ENCODE measurements around the gene APPBP2. TPM values are rescaled to one million over a fixed set of nuclear protein-coding genes. Genes with fewer than 3 reads are reported as not detected.

Gene APPBP2
- total RNA-seq, 1 experiment from 2014 or later = 25.8 TPM

DNA sequence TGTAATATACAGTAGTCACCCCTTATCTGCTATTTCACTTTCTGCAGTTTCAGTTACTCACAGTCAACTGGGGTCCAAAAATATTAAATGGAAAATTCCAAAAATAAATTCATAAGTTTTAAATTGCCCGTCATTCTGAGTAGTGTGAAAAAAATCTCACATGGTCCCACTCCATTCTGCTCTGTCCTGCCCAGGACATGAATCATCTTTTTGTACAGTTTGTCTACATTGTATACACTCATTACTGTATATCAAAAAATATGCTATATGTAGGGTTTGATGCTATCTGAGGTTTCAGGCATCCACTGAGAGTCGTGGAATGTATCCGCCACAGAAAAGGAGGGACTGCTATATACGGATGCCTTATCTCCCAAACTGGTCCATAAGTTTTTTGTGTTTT, 16.0 kb upstream of the APPBP2 start:
- CTCF ChIA-PET = no interaction called here
- TF ChIP-seq, protein P1, sequence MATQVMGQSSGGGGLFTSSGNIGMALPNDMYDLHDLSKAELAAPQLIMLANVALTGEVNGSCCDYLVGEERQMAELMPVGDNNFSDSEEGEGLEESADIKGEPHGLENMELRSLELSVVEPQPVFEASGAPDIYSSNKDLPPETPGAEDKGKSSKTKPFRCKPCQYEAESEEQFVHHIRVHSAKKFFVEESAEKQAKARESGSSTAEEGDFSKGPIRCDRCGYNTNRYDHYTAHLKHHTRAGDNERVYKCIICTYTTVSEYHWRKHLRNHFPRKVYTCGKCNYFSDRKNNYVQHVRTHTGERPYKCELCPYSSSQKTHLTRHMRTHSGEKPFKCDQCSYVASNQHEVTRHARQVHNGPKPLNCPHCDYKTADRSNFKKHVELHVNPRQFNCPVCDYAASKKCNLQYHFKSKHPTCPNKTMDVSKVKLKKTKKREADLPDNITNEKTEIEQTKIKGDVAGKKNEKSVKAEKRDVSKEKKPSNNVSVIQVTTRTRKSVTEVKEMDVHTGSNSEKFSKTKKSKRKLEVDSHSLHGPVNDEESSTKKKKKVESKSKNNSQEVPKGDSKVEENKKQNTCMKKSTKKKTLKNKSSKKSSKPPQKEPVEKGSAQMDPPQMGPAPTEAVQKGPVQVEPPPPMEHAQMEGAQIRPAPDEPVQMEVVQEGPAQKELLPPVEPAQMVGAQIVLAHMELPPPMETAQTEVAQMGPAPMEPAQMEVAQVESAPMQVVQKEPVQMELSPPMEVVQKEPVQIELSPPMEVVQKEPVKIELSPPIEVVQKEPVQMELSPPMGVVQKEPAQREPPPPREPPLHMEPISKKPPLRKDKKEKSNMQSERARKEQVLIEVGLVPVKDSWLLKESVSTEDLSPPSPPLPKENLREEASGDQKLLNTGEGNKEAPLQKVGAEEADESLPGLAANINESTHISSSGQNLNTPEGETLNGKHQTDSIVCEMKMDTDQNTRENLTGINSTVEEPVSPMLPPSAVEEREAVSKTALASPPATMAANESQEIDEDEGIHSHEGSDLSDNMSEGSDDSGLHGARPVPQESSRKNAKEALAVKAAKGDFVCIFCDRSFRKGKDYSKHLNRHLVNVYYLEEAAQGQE (IDR thresholded peaks at IDR 0.05; ENCODE audit: insufficient read depth in 1 of 2, low read depth in 2 of 2, low read length in 1 of 2) = no peak
- TF ChIP-seq, protein P2, sequence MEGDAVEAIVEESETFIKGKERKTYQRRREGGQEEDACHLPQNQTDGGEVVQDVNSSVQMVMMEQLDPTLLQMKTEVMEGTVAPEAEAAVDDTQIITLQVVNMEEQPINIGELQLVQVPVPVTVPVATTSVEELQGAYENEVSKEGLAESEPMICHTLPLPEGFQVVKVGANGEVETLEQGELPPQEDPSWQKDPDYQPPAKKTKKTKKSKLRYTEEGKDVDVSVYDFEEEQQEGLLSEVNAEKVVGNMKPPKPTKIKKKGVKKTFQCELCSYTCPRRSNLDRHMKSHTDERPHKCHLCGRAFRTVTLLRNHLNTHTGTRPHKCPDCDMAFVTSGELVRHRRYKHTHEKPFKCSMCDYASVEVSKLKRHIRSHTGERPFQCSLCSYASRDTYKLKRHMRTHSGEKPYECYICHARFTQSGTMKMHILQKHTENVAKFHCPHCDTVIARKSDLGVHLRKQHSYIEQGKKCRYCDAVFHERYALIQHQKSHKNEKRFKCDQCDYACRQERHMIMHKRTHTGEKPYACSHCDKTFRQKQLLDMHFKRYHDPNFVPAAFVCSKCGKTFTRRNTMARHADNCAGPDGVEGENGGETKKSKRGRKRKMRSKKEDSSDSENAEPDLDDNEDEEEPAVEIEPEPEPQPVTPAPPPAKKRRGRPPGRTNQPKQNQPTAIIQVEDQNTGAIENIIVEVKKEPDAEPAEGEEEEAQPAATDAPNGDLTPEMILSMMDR (IDR thresholded peaks at IDR 0.05) = no peak
- TF ChIP-seq SIN3A (IDR thresholded peaks at IDR 0.05; ENCODE audit: borderline replicate concordance, insufficient read depth, low read depth, low read length) = no peak
- TF ChIP-seq TCF7L2 (IDR thresholded peaks at IDR 0.05; ENCODE audit: low read depth, low read length) = no peak
- TF ChIP-seq POLR2AphosphoS5 (IDR thresholded peaks at IDR 0.05; ENCODE audit: low read depth, low read length) = no peak

DNA sequence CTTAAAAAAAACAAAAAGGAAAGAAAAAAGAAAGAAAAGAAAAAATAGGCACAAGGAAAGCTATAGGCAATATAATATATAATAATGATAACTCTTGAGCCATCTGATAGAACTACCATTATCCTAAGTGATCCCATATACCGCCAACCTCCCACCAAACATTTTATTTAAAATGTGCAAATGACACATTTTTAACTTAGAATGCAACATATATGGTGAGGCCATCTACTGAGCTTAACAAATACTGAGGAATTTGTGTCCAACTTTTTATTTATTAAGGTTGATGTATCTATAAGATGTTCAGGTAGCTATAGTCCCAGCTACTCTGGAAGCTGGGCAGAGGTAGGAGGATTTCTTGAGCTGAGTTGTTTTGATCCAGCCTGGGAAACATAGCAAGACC, 14.4 kb upstream of the APPBP2 start:
- in situ Hi-C loops (cut with HindIII; ENCODE audit: low pct_unique_long_range_greater_than_20kb, low sequenced_read_pairs) (no loop called here), intact Hi-C loops (cut with micrococcal nuclease; ENCODE audit: unreplicated experiment) (no loop called here)
- CTCF ChIA-PET = no interaction called here

More for the DNA sequence above, 16.0 kb upstream of the APPBP2 start:
- no TSS peak for BruUV-seq (replicated peaks)
- Histone ChIP-seq H3K9me3 (ENCODE audit: control insufficient read depth, insufficient read depth, low read depth, low read length) (no peaks in the 10 kb centered on the region), H3K27me3 (ENCODE audit: control insufficient read depth, insufficient read depth, low read length) (no peaks in the 10 kb centered on the region), H3K4me3 (ENCODE audit: low read depth in 2 of 2, low read length in 2 of 2) (no peak overlapping the region), H3K27ac (ENCODE audit: low read length) (no peak overlapping the region), H3K36me3 (ENCODE audit: control insufficient read depth, insufficient read depth, low read length) (no peaks in the 10 kb centered on the region), H3K4me1 (ENCODE audit: control insufficient read depth, insufficient read depth, low read length) (no peaks in the 10 kb centered on the region)
- intact Hi-C loops (cut with micrococcal nuclease; ENCODE audit: unreplicated experiment) = no loop called here
- DNase-seq (ENCODE audit: low read depth, low spot score) (no peak), ATAC-seq (no peak)
- in situ Hi-C loops (cut with HindIII; ENCODE audit: low pct_unique_long_range_greater_than_20kb, low sequenced_read_pairs) = no loop called here
- POLR2A ChIA-PET = no interaction called here

More for the DNA sequence above, 14.4 kb upstream of the APPBP2 start:
- POLR2A ChIA-PET = no interaction called here
- H3K27me3 ChIP-seq (ENCODE audit: control insufficient read depth, insufficient read depth, low read length) = no peaks in the 10 kb centered on the region
- no peaks in the 10 kb centered on the region for H3K36me3 ChIP-seq (ENCODE audit: control insufficient read depth, insufficient read depth, low read length)
- H3K27ac ChIP-seq (ENCODE audit: low read length) = no peak overlapping the region
- no TSS peak for BruUV-seq (replicated peaks)
- DNase-seq (ENCODE audit: low read depth, low spot score) (no peak), ATAC-seq (no peak)
- no peak overlapping the region for H3K4me3 ChIP-seq (ENCODE audit: low read depth in 2 of 2, low read length in 2 of 2)
- no peaks in the 10 kb centered on the region for H3K4me1 ChIP-seq (ENCODE audit: control insufficient read depth, insufficient read depth, low read length)
- H3K9me3 ChIP-seq (ENCODE audit: control insufficient read depth, insufficient read depth, low read depth, low read length) = no peaks in the 10 kb centered on the region
- TF ChIP-seq, protein P1 (IDR thresholded peaks at IDR 0.05; ENCODE audit: insufficient read depth in 1 of 2, low read depth in 2 of 2, low read length in 1 of 2) = no peak
- TF ChIP-seq TCF7L2 (IDR thresholded peaks at IDR 0.05; ENCODE audit: low read depth, low read length) = no peak
- TF ChIP-seq, protein P2 (IDR thresholded peaks at IDR 0.05) = no peak
- no peak for TF ChIP-seq POLR2AphosphoS5 (IDR thresholded peaks at IDR 0.05; ENCODE audit: low read depth, low read length)
- TF ChIP-seq SIN3A (IDR thresholded peaks at IDR 0.05; ENCODE audit: borderline replicate concordance, insufficient read depth, low read depth, low read length) = no peak
